Stimulated activated CD4-positive, alpha-beta T cell treated with anti-CD3 and anti-CD28 coated beads, Interleukin-15, amount 100 ng/mL, for 48 hours (primary cell): ENCODE results near the gene RXRA.
A peak's percentile ranks its signal among the peaks of the same experiment; 100 is the strongest.

Experiments
- DNase-seq, 2 donors: peaks; one replicate each; pipeline ENCODE4 v3.0.0-alpha.2; 2020; ENCODE audit warnings: low read depth in 2 of 2

The RXRA gene

GRCh38 chr9:134434894-134435506 is 108.7 kb downstream of the RXRA start:
- no peak for DNase-seq

GRCh38 chr9:134435550-134436378 is 109.5 kb downstream of the RXRA start:
- DNase-seq = no peak

GRCh38 chr9:134436379-134436762 is 110.1 kb downstream of the RXRA start:
- DNase-seq = no peak

GRCh38 chr9:134436911-134437310 is 110.7 kb downstream of the RXRA start:
- DNase-seq = no peak

- no peak for DNase-seq
These were observed 111.3 kb downstream of the RXRA start for GRCh38 chr9:134437403-134438194.

GRCh38 chr9:134438195-134438788 is 112.0 kb downstream of the RXRA start:
- no peak for DNase-seq

GRCh38 chr9:134439368-134439784 is 113.1 kb downstream of the RXRA start:
- DNase-seq = no peak

GRCh38 chr9:134440636-134441226 is 114.5 kb downstream of the RXRA start:
- DNase-seq = no peak

- no peak for DNase-seq
These were observed 115.2 kb downstream of the RXRA start for GRCh38 chr9:134441227-134442084.

GRCh38 chr9:134442085-134442474 is 115.8 kb downstream of the RXRA start:
- DNase-seq = no peak

- DNase-seq = no peak
These were observed 116.4 kb downstream of the RXRA start for GRCh38 chr9:134442486-134443173.

GRCh38 chr9:134443174-134444037 is 117.2 kb downstream of the RXRA start:
- peak; percentile 81 to 85 for DNase-seq

- no peak for DNase-seq
These were observed 117.7 kb downstream of the RXRA start for GRCh38 chr9:134444038-134444315.

- no peak for DNase-seq
These were observed 118.7 kb downstream of the RXRA start for GRCh38 chr9:134445000-134445399.

- DNase-seq = peak; percentile 74 to 78
These were observed 123.1 kb downstream of the RXRA start for GRCh38 chr9:134449180-134449916.

GRCh38 chr9:134451700-134452458 is 125.6 kb downstream of the RXRA start:
- no peak for DNase-seq

- no peak for DNase-seq
These were observed 126.5 kb downstream of the RXRA start for GRCh38 chr9:134452728-134453127.
